HG03159 (cell line): ENCODE measurements around the gene COX8C.

Experiments
- ATAC-seq: cut with Tn5 transposase; IDR thresholded peaks from one replicate; pipeline ENCODE4 v1.9.1; 2021; ENCODE audit warnings: mild to moderate bottlenecking, moderate library complexity; ENCODE audit not compliant: unreplicated experiment

Gene COX8C

GRCh38 chr14:93346926-93347721, at the start of gene COX8C:
Gene COX8C (plus strand): TSS chr14:93347182. CDS start chr14:93347269, 87 bp downstream.
- no peak for ATAC-seq

GRCh38 chr14:93299416-93299815, 47.6 kb upstream of the COX8C start:
- no peak for ATAC-seq

- ATAC-seq: no peak
These were observed 47.1 kb upstream of the COX8C start for GRCh38 chr14:93299866-93300265.

- ATAC-seq: no peak
These were observed 45.0 kb upstream of the COX8C start for GRCh38 chr14:93301821-93302447.

- ATAC-seq: no peak
These were observed 44.0 kb upstream of the COX8C start for GRCh38 chr14:93302688-93303581.

- ATAC-seq: no peak
These were observed 43.3 kb upstream of the COX8C start for GRCh38 chr14:93303659-93304058.

- ATAC-seq: no peak
These were observed 42.2 kb upstream of the COX8C start for GRCh38 chr14:93304771-93305170.

GRCh38 chr14:93305725-93306418, 41.1 kb upstream of the COX8C start:
- no peak for ATAC-seq

GRCh38 chr14:93306812-93307211, 40.2 kb upstream of the COX8C start:
- no peak for ATAC-seq

- ATAC-seq: no peak
These were observed 38.2 kb upstream of the COX8C start for GRCh38 chr14:93308686-93309345.

GRCh38 chr14:93309427-93309966, 37.5 kb upstream of the COX8C start:
- no peak for ATAC-seq

- no peak for ATAC-seq
These were observed 35.9 kb upstream of the COX8C start for GRCh38 chr14:93311082-93311481.

- ATAC-seq: no peak
These were observed 31.4 kb upstream of the COX8C start for GRCh38 chr14:93315575-93315974.

- ATAC-seq: no peak
These were observed 30.3 kb upstream of the COX8C start for GRCh38 chr14:93316716-93317115.

GRCh38 chr14:93317210-93317874, 29.6 kb upstream of the COX8C start:
- ATAC-seq: no peak

- no peak for ATAC-seq
These were observed 28.8 kb upstream of the COX8C start for GRCh38 chr14:93317875-93318807.

GRCh38 chr14:93318927-93319326, 28.1 kb upstream of the COX8C start:
- ATAC-seq: no peak

- peak; percentile 43 for ATAC-seq
These were observed 27.5 kb upstream of the COX8C start for GRCh38 chr14:93319494-93319893.
